ENCODE measurements around the gene GAS2L2. TPM values are rescaled to one million over a fixed set of nuclear protein-coding genes. Genes with fewer than 3 reads are reported as not detected.

The GAS2L2 gene
- total RNA-seq, 1 experiment from 2014 or later = not detected

- H3K4me3 ChIP-seq (ENCODE audit: low read depth in 2 of 2, low read length in 2 of 2) = no peak overlapping the region
- DNase-seq (ENCODE audit: low read depth, low spot score) (no peak), ATAC-seq (no peak)
- peak; percentile 33; the same call in 1 of the 2 replicates for TF ChIP-seq POLR2AphosphoS5 (IDR thresholded peaks at IDR 0.05; ENCODE audit: low read depth, low read length)
- no peak for TF ChIP-seq SIN3A (IDR thresholded peaks at IDR 0.05; ENCODE audit: borderline replicate concordance, insufficient read depth, low read depth, low read length)
- H3K9me3 ChIP-seq (ENCODE audit: control insufficient read depth, insufficient read depth, low read depth, low read length) = no peaks in the 10 kb centered on the region
- H3K36me3 ChIP-seq (ENCODE audit: control insufficient read depth, insufficient read depth, low read length) = peaks cover 33% of the 10 kb centered on the region
- no peaks in the 10 kb centered on the region for H3K27me3 ChIP-seq (ENCODE audit: control insufficient read depth, insufficient read depth, low read length)
- H3K4me1 ChIP-seq (ENCODE audit: control insufficient read depth, insufficient read depth, low read length) = peaks cover 11% of the 10 kb centered on the region
- BruUV-seq (replicated peaks) = no TSS peak
- in situ Hi-C loops (cut with HindIII; ENCODE audit: low pct_unique_long_range_greater_than_20kb, low sequenced_read_pairs) (no loop called here), intact Hi-C loops (cut with micrococcal nuclease; ENCODE audit: unreplicated experiment) (no loop called here)
- POLR2A ChIA-PET = interaction anchor here (0.6 kb wide), 1 partner anchor 139 kb away, joined by 4 read pairs; no protein-coding TSS in a partner anchor
- H3K27ac ChIP-seq (ENCODE audit: low read length) = no peak overlapping the region
- CTCF ChIA-PET = interaction anchor here (0.6 kb wide), 1 partner anchor 23 kb away, joined by 3 read pairs; no protein-coding TSS in a partner anchor
Measured at GRCh38 chr17:35726953-35727460, 26.0 kb downstream of the GAS2L2 start.

GRCh38 chr17:35726127-35726952 is 26.7 kb downstream of the GAS2L2 start:
- BruUV-seq (replicated peaks) = no TSS peak
- no peak overlapping the region for H3K27ac ChIP-seq (ENCODE audit: low read length)
- POLR2A ChIA-PET = interaction anchor here (0.6 kb wide), 1 partner anchor 138 kb away, joined by 4 read pairs; no protein-coding TSS in a partner anchor
- H3K9me3 ChIP-seq (ENCODE audit: control insufficient read depth, insufficient read depth, low read depth, low read length) = no peaks in the 10 kb centered on the region
- CTCF ChIA-PET = no interaction called here
- H3K4me1 ChIP-seq (ENCODE audit: control insufficient read depth, insufficient read depth, low read length) = peaks cover 11% of the 10 kb centered on the region
- ATAC-seq (no peak), DNase-seq (ENCODE audit: low read depth, low spot score) (no peak)
- in situ Hi-C loops (cut with HindIII; ENCODE audit: low pct_unique_long_range_greater_than_20kb, low sequenced_read_pairs) = no loop called here
- H3K27me3 ChIP-seq (ENCODE audit: control insufficient read depth, insufficient read depth, low read length) = no peaks in the 10 kb centered on the region
- H3K36me3 ChIP-seq (ENCODE audit: control insufficient read depth, insufficient read depth, low read length) = peaks cover 33% of the 10 kb centered on the region
- TF ChIP-seq SIN3A (IDR thresholded peaks at IDR 0.05; ENCODE audit: borderline replicate concordance, insufficient read depth, low read depth, low read length) = no peak
- no peak for TF ChIP-seq POLR2AphosphoS5 (IDR thresholded peaks at IDR 0.05; ENCODE audit: low read depth, low read length)
- TF ChIP-seq CTCF (IDR thresholded peaks at IDR 0.05) = no peak
- no peak for TF ChIP-seq TCF7L2 (IDR thresholded peaks at IDR 0.05; ENCODE audit: low read depth, low read length)
- TF ChIP-seq, protein P1, sequence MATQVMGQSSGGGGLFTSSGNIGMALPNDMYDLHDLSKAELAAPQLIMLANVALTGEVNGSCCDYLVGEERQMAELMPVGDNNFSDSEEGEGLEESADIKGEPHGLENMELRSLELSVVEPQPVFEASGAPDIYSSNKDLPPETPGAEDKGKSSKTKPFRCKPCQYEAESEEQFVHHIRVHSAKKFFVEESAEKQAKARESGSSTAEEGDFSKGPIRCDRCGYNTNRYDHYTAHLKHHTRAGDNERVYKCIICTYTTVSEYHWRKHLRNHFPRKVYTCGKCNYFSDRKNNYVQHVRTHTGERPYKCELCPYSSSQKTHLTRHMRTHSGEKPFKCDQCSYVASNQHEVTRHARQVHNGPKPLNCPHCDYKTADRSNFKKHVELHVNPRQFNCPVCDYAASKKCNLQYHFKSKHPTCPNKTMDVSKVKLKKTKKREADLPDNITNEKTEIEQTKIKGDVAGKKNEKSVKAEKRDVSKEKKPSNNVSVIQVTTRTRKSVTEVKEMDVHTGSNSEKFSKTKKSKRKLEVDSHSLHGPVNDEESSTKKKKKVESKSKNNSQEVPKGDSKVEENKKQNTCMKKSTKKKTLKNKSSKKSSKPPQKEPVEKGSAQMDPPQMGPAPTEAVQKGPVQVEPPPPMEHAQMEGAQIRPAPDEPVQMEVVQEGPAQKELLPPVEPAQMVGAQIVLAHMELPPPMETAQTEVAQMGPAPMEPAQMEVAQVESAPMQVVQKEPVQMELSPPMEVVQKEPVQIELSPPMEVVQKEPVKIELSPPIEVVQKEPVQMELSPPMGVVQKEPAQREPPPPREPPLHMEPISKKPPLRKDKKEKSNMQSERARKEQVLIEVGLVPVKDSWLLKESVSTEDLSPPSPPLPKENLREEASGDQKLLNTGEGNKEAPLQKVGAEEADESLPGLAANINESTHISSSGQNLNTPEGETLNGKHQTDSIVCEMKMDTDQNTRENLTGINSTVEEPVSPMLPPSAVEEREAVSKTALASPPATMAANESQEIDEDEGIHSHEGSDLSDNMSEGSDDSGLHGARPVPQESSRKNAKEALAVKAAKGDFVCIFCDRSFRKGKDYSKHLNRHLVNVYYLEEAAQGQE (IDR thresholded peaks at IDR 0.05; ENCODE audit: insufficient read depth in 1 of 2, low read depth in 2 of 2, low read length in 1 of 2) = no peak
- intact Hi-C loops (cut with micrococcal nuclease; ENCODE audit: unreplicated experiment) = no loop called here
- no peak overlapping the region for H3K4me3 ChIP-seq (ENCODE audit: low read depth in 2 of 2, low read length in 2 of 2)

DNA sequence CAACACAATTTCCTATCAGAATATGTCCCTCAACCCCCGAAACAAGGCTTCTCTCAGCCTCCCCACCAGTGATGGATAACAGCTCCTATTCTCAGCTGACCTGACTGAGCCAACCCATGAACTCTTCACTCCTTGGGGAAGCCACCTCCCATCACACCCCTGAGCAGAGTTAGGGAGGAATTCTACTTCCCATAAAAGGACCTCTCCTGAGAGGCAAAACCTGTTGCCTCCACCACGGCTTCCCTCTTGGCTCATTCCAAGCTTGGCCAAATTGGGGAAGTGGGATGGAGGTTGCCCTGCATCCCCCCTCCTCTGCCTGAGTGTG is 27.3 kb downstream of the GAS2L2 start:
- in situ Hi-C loops (cut with HindIII; ENCODE audit: low pct_unique_long_range_greater_than_20kb, low sequenced_read_pairs) = no loop called here
- no peak overlapping the region for H3K4me3 ChIP-seq (ENCODE audit: low read depth in 2 of 2, low read length in 2 of 2)
- ChIA-PET CTCF (no interaction called here), POLR2A (no interaction called here)
- no peak overlapping the region for H3K27ac ChIP-seq (ENCODE audit: low read length)
- BruUV-seq (replicated peaks) = no TSS peak
- intact Hi-C loops (cut with micrococcal nuclease; ENCODE audit: unreplicated experiment) = no loop called here
- no peaks in the 10 kb centered on the region for H3K27me3 ChIP-seq (ENCODE audit: control insufficient read depth, insufficient read depth, low read length)
- no peak for DNase-seq (ENCODE audit: low read depth, low spot score)
- TF ChIP-seq SIN3A (IDR thresholded peaks at IDR 0.05; ENCODE audit: borderline replicate concordance, insufficient read depth, low read depth, low read length) = no peak
- no peak for TF ChIP-seq POLR2AphosphoS5 (IDR thresholded peaks at IDR 0.05; ENCODE audit: low read depth, low read length)
- TF ChIP-seq, protein P1 (IDR thresholded peaks at IDR 0.05; ENCODE audit: insufficient read depth in 1 of 2, low read depth in 2 of 2, low read length in 1 of 2) = no peak
- no peak for TF ChIP-seq CTCF (IDR thresholded peaks at IDR 0.05)
- no peak for TF ChIP-seq TCF7L2 (IDR thresholded peaks at IDR 0.05; ENCODE audit: low read depth, low read length)
- peaks cover 35% of the 10 kb centered on the region for H3K36me3 ChIP-seq (ENCODE audit: control insufficient read depth, insufficient read depth, low read length)
- peaks cover 6% of the 10 kb centered on the region for H3K4me1 ChIP-seq (ENCODE audit: control insufficient read depth, insufficient read depth, low read length)
- ATAC-seq = no peak
- no peaks in the 10 kb centered on the region for H3K9me3 ChIP-seq (ENCODE audit: control insufficient read depth, insufficient read depth, low read depth, low read length)

All from Panc1 (cell line).